ENCODE data around the gene CD84. TPM values are rescaled to one million over a fixed set of nuclear protein-coding genes. Genes with fewer than 3 reads are reported as not detected.
A peak's percentile ranks its signal among the peaks of the same experiment; 100 is the strongest.
"Not testable (repeated sequence)": the region's sequence is repeated elsewhere in the genome, so short reads cannot be mapped to it uniquely, and the experiment has no call there.

CD84 gene
- total RNA-seq, 2 donors from 2014 or later, result 1.3 to 3.0 TPM

DNA sequence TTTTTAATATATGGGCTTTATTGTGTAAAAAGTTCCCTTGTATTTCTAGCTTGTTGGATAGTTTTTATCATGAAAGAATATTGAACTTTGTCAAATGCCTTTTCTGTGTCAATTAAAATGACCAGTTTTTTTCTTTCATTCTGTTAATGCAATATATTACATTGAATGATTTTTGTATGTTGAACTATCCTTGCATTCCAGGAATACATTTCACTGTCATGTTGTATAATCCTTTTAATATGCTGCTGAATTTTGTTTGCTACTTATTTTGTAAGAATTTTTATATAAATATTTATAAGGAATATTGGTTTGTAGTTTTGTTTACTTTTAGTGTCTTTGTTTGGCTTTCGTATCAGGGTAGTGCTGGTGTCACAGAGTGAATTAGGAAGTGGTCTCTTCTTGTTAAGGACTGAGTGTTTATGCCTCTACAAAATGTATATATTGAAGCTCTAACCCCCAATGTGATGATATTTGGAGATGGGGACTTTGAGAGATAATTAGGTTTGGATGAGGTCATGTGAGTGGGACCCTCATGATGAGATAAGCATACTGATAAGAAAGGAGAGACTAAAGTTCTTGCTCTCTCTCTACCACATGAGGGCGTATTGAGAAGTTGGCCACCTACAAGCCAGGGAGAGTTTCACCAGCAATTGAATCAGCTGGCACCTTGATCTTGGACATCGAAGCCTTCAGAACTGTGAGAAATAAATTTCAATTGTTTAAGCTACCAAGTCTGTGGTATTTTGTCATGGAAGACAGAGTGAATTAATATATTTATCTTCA lies 44.3 kb downstream of the CD84 start:
- Histone ChIP-seq H3K36me3 (no peaks in the 10 kb centered on the region), H3K9me3 (no peaks in the 10 kb centered on the region), H3K27me3 (no peaks in the 10 kb centered on the region), H3K9ac (ENCODE audit: low read depth in 2 of 2, low read length in 2 of 2) (no peak overlapping the region), H3K4me3 (no peak overlapping the region), H3K4me1 (no peaks in the 10 kb centered on the region), H3K27ac (no peak overlapping the region)
- TF ChIP-seq, protein P1, sequence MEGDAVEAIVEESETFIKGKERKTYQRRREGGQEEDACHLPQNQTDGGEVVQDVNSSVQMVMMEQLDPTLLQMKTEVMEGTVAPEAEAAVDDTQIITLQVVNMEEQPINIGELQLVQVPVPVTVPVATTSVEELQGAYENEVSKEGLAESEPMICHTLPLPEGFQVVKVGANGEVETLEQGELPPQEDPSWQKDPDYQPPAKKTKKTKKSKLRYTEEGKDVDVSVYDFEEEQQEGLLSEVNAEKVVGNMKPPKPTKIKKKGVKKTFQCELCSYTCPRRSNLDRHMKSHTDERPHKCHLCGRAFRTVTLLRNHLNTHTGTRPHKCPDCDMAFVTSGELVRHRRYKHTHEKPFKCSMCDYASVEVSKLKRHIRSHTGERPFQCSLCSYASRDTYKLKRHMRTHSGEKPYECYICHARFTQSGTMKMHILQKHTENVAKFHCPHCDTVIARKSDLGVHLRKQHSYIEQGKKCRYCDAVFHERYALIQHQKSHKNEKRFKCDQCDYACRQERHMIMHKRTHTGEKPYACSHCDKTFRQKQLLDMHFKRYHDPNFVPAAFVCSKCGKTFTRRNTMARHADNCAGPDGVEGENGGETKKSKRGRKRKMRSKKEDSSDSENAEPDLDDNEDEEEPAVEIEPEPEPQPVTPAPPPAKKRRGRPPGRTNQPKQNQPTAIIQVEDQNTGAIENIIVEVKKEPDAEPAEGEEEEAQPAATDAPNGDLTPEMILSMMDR (IDR thresholded peaks at IDR 0.05), result no peak
- DNase-seq, result no peak
- intact Hi-C loops (cut with DNase I), result no loop called here

DNA sequence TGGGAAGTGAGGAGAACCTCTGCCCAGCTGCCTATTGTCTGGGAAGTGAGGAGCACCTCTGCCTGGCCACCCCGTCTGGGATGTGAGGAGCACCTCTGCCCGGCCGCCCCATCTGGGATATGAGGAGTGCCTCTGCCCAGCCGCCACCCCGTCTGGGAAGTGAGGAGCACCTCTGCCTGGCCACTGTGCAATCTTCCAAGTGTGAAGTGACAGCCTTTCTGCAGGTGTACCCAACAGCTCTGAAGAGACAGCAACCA lies 46.8 kb downstream of the CD84 start:
- H3K9ac ChIP-seq (ENCODE audit: low read depth in 2 of 2, low read length in 2 of 2); H3K36me3 ChIP-seq; H3K4me1 ChIP-seq; H3K4me3 ChIP-seq; H3K27me3 ChIP-seq; DNase-seq; intact Hi-C loops (cut with DNase I); H3K27ac ChIP-seq; H3K9me3 ChIP-seq: not testable (repeated sequence)

DNA sequence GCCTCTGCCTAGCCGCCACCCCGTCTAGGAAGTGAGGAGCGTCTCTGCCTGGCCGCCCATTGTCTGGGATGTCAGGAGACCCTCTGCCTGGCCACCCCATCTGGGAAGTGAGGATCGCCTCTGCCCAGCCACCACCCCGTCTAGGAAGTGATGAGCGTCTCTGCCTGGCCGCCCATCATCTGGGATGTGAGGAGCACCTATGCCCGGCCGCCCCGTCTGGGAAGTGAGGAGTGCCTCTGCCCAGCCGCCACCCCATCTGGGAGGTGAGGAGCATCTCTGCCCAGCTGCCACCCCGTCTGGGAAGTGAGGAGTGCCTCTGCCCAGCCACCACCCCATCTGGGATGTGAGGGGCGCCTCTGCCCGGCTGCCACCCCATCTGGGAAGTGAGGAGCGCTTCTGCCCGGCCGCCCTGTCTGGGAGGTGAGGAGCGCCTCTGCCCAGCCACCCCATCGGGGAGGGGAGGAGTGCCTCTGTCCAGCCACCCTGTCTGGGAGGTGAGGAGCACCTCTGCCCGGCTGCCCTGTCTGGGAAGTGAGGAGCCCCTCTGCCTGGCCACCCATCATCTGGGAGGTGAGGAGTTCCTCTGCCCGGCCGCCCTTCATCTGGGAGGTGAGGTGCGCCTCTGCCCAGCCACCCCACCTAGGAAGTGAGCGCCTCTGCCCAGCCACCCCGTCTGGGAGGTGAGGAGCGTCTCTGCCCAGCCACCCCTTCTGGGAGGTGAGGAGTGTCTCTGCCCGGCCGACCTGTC lies 47.3 kb downstream of the CD84 start:
- intact Hi-C loops (cut with DNase I); H3K9ac ChIP-seq (ENCODE audit: low read depth in 2 of 2, low read length in 2 of 2); DNase-seq; H3K36me3 ChIP-seq; H3K4me3 ChIP-seq; H3K27me3 ChIP-seq; H3K9me3 ChIP-seq; H3K4me1 ChIP-seq; H3K27ac ChIP-seq: not testable (repeated sequence)

DNA sequence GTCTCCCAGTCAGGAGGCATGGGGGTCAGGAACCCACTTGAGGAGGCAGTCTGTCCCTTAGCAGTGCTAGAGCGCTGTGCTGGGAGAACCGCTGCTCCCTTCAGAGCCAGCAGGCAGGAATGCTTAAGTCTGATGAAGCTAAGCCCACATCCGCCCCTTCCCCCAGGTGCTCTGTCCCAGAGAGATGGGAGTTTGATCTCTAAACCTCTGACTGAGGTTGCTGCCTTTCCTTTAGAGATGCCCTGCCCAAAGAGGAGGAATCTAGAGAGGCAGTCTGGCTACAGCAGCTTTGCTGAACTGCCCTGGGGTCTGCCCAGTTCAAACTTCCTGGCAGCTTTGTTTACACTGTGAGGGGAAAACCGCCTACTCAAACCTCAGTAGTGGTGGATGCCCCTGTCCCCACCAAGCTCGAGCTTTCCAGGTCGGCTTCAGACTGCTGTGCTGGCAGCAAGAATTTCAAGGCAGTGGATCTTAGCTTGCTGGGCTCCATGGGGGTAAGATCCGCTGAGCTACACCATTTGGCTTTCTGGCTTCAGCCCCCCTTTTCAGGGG lies 49.8 kb downstream of the CD84 start:
- not testable (repeated sequence) for DNase-seq, H3K4me3 ChIP-seq

DNA sequence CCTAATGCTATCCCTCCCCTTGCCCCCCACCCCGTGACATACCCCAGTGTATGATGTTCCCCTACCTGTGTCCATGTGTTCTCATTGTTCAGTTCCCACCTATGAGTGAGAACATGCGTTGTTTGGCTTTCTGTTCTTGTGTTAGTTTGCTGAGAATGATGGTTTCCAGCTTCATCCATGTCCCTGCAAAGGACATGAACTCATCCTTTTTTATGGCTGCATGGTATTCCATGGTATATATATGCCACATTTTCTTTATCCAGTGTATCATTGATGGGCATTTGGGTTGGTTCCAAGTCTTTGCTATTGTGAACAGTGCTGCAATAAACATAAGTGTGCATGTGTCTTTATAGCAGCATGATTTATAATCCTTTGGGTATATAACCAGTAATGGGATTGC lies 55.5 kb downstream of the CD84 start:
- H3K9ac ChIP-seq (ENCODE audit: low read depth in 2 of 2, low read length in 2 of 2); H3K27ac ChIP-seq; H3K27me3 ChIP-seq; intact Hi-C loops (cut with DNase I); H3K9me3 ChIP-seq; DNase-seq; H3K4me3 ChIP-seq; H3K36me3 ChIP-seq; H3K4me1 ChIP-seq: not testable (repeated sequence)

More for the DNA sequence above, 49.8 kb downstream of the CD84 start:
- intact Hi-C loops (cut with DNase I); H3K9me3 ChIP-seq; H3K27ac ChIP-seq; H3K9ac ChIP-seq (ENCODE audit: low read depth in 2 of 2, low read length in 2 of 2); H3K4me1 ChIP-seq; H3K36me3 ChIP-seq; H3K27me3 ChIP-seq: not testable (repeated sequence)

DNA sequence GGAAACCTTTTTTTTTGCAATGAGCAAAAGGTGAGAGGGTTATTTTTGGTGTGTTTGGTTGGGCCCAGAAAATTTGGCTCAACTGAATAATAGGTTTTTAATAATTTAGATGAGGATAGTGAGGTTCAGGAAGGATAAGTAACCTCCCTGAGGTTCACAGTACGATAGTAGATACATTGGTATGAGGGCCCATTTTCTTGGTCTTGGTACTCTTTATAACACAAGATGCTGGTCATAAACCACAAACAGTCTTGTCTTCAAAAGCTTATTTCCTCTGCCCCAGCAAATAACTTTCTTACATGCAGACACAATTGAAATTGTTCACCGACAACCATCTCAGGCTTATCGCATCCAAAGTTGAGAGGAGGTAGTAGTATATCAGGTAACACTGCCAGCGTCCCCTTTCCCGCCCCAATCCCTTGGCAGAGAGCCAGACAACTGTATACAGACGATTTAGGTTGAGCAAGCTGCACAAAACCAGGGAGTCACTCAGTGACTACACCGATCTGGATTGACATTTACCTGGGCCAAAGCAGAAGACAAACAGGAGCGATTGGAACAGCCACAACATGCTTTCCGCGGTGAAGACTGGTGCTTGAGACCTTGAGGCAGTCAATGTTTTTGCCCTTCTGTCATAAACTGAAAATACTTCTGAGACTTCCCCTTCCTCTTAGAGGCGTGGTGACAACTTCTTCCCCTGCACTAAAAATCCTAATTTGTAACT lies 56.5 kb downstream of the CD84 start, which contains the start of gene SLAMF6:
Gene SLAMF6, minus strand, starts transcription at position 634 of the 724 bp plus-strand sequence. Its CDS starts 63 bp downstream, at position 571.
- no peaks in the 10 kb centered on the region for H3K4me1 ChIP-seq
- TF ChIP-seq, protein P1 (IDR thresholded peaks at IDR 0.05), result no peak
- peak within 1 kb of the TSS; percentile 16 for H3K4me3 ChIP-seq
- H3K27me3 ChIP-seq, result no peaks in the 10 kb centered on the region
- peak; percentile 64 for DNase-seq
- H3K9me3 ChIP-seq, result no peaks in the 10 kb centered on the region
- intact Hi-C loops (cut with DNase I), result no loop called here
- H3K27ac ChIP-seq, result peak within 1 kb of the TSS; percentile 13
- no peaks in the 10 kb centered on the region for H3K36me3 ChIP-seq
- peak within 1 kb of the TSS; percentile 19 to 51 for H3K9ac ChIP-seq (ENCODE audit: low read depth in 2 of 2, low read length in 2 of 2)

DNA sequence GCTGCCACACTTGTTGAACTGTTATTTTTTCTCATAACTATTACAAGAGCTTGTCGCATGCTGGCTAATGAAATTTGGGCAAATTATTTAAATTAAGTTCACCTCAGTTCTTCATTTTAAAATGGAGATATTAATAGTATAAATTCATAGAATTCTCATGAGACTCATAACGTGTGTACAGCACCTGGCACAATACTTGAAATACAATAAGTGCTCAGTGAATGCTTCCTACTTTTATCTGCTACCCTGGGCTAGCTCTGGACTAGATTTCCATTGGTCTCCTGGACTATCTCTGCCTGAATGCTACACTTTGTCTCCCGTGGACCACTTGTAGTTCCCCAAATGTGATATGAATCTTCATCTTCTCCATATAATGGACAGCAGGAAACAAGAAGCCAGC lies 57.2 kb downstream of the CD84 start:
- Histone ChIP-seq H3K27me3 (no peaks in the 10 kb centered on the region), H3K9me3 (no peaks in the 10 kb centered on the region), H3K4me3 (peak overlapping the region; percentile 16), H3K9ac (ENCODE audit: low read depth in 2 of 2, low read length in 2 of 2) (no peak overlapping the region), H3K27ac (peak overlapping the region; percentile 13), H3K4me1 (no peaks in the 10 kb centered on the region), H3K36me3 (no peaks in the 10 kb centered on the region)
- intact Hi-C loops (cut with DNase I), result no loop called here
- DNase-seq, result no peak
- TF ChIP-seq, protein P1 (IDR thresholded peaks at IDR 0.05), result no peak
